ENCODE results near the gene TTLL11.
"Not testable (repeated sequence)": the region's sequence is repeated elsewhere in the genome, so short reads cannot be mapped to it uniquely, and the experiment has no call there.

TTLL11 gene

GRCh38 chr9:121814594-121814993 lies 278.5 kb downstream of the TTLL11 start:
- DNase-seq (ENCODE audit: low read depth): no peak

GRCh38 chr9:121813519-121814210 lies 279.4 kb downstream of the TTLL11 start:
- DNase-seq (ENCODE audit: low read depth): no peak

GRCh38 chr9:121812159-121812735 lies 280.9 kb downstream of the TTLL11 start:
- no peak for DNase-seq (ENCODE audit: low read depth)

GRCh38 chr9:121811751-121812150 lies 281.4 kb downstream of the TTLL11 start:
- no peak for DNase-seq (ENCODE audit: low read depth)

- DNase-seq (ENCODE audit: low read depth): no peak
Measured at GRCh38 chr9:121811140-121811539, 282.0 kb downstream of the TTLL11 start.

GRCh38 chr9:121810489-121810888 lies 282.6 kb downstream of the TTLL11 start:
- DNase-seq (ENCODE audit: low read depth): no peak

- DNase-seq (ENCODE audit: low read depth): no peak
Measured at GRCh38 chr9:121809356-121810050, 283.6 kb downstream of the TTLL11 start.

- no peak for DNase-seq (ENCODE audit: low read depth)
Measured at GRCh38 chr9:121808781-121809180, 284.3 kb downstream of the TTLL11 start.

GRCh38 chr9:121807823-121808278 lies 285.3 kb downstream of the TTLL11 start:
- no peak for DNase-seq (ENCODE audit: low read depth)

- no peak for DNase-seq (ENCODE audit: low read depth)
Measured at GRCh38 chr9:121807069-121807822, 285.9 kb downstream of the TTLL11 start.

GRCh38 chr9:121802753-121803152 lies 290.4 kb downstream of the TTLL11 start:
- no peak for DNase-seq (ENCODE audit: low read depth)

GRCh38 chr9:121801579-121801978 lies 291.5 kb downstream of the TTLL11 start:
- no peak for DNase-seq (ENCODE audit: low read depth)

GRCh38 chr9:121800376-121800775 lies 292.7 kb downstream of the TTLL11 start:
- no peak for DNase-seq (ENCODE audit: low read depth)

- DNase-seq (ENCODE audit: low read depth): no peak
Measured at GRCh38 chr9:121798941-121799340, 294.2 kb downstream of the TTLL11 start.

- no peak for DNase-seq (ENCODE audit: low read depth)
Measured at GRCh38 chr9:121797081-121797480, 296.0 kb downstream of the TTLL11 start.

GRCh38 chr9:121794334-121794733 lies 298.8 kb downstream of the TTLL11 start:
- not testable (repeated sequence) for DNase-seq (ENCODE audit: low read depth)

- not testable (repeated sequence) for DNase-seq (ENCODE audit: low read depth)
Measured at GRCh38 chr9:121792476-121792875, 300.6 kb downstream of the TTLL11 start.

GRCh38 chr9:121790841-121791240 lies 302.3 kb downstream of the TTLL11 start:
- DNase-seq (ENCODE audit: low read depth): no peak

- no peak for DNase-seq (ENCODE audit: low read depth)
Measured at GRCh38 chr9:121788686-121789366, 304.3 kb downstream of the TTLL11 start.

- DNase-seq (ENCODE audit: low read depth): no peak
Measured at GRCh38 chr9:121786998-121787422, 306.1 kb downstream of the TTLL11 start.

GRCh38 chr9:121786543-121786948 lies 306.6 kb downstream of the TTLL11 start:
- no peak for DNase-seq (ENCODE audit: low read depth)
